ENCODE data around the gene SLC6A2. TPM values are rescaled to one million over a fixed set of nuclear protein-coding genes. Genes with fewer than 3 reads are reported as not detected.

The SLC6A2 gene
- total RNA-seq, 3 donors from 2014 or later, result 0.09 to 0.19 TPM; not detected in 1

GRCh38 chr16:55647798-55648197, 8.0 kb upstream of the SLC6A2 start:
- H3K9me3 ChIP-seq, result no peaks in the 10 kb centered on the region
- intact Hi-C loops (cut with DNase I, micrococcal nuclease), result no loop called here
- DNase-seq, result no peak
- H3K4me1 ChIP-seq (ENCODE audit: low read depth), result no peaks in the 10 kb centered on the region
- TF ChIP-seq CTCF (IDR thresholded peaks at IDR 0.05), result no peak
- no peaks in the 10 kb centered on the region for H3K36me3 ChIP-seq (ENCODE audit: low read depth)
- no peak overlapping the region for H3K4me3 ChIP-seq
- no peak for ATAC-seq

- Histone ChIP-seq H3K9me3 (no peaks in the 10 kb centered on the region), H3K4me3 (no peak overlapping the region), H3K4me1 (ENCODE audit: low read depth) (no peaks in the 10 kb centered on the region), H3K36me3 (ENCODE audit: low read depth) (no peaks in the 10 kb centered on the region)
- intact Hi-C loops (cut with DNase I, micrococcal nuclease), result no loop called here
- DNase-seq (no peak), ATAC-seq (no peak)
- no peak for TF ChIP-seq CTCF (IDR thresholded peaks at IDR 0.05)
These were observed 3.7 kb upstream of the SLC6A2 start for GRCh38 chr16:55651841-55652824.

- DNase-seq, result no peak
- H3K36me3 ChIP-seq (ENCODE audit: low read depth), result no peaks in the 10 kb centered on the region
- H3K4me3 ChIP-seq, result no peak overlapping the region
- H3K4me1 ChIP-seq (ENCODE audit: low read depth), result no peaks in the 10 kb centered on the region
- no peaks in the 10 kb centered on the region for H3K9me3 ChIP-seq
- no peak for ATAC-seq
- intact Hi-C loops (cut with DNase I, micrococcal nuclease), result no loop called here
- no peak for TF ChIP-seq CTCF (IDR thresholded peaks at IDR 0.05)
These were observed 2.7 kb upstream of the SLC6A2 start for GRCh38 chr16:55653106-55653505.

- TF ChIP-seq CTCF (IDR thresholded peaks at IDR 0.05), result no peak
- intact Hi-C loops (cut with DNase I, micrococcal nuclease), result no loop called here
- H3K4me1 ChIP-seq (ENCODE audit: low read depth), result no peaks in the 10 kb centered on the region
- no peaks in the 10 kb centered on the region for H3K9me3 ChIP-seq
- H3K4me3 ChIP-seq, result no peak overlapping the region
- no peaks in the 10 kb centered on the region for H3K36me3 ChIP-seq (ENCODE audit: low read depth)
- ATAC-seq, result no peak
- no peak for DNase-seq
These were observed 349 bp upstream of the SLC6A2 start for GRCh38 chr16:55655381-55655896.

- H3K4me3 ChIP-seq, result no peak overlapping the region
- no peak for ATAC-seq
These were observed 904 bp downstream of the SLC6A2 start for GRCh38 chr16:55656691-55657092.

More at GRCh38 chr16:55656691-55657092, 904 bp downstream of the SLC6A2 start:
- Histone ChIP-seq H3K4me1 (ENCODE audit: low read depth) (no peaks in the 10 kb centered on the region), H3K9me3 (no peaks in the 10 kb centered on the region), H3K36me3 (ENCODE audit: low read depth) (no peaks in the 10 kb centered on the region)
- no peak for DNase-seq
- intact Hi-C loops (cut with DNase I, micrococcal nuclease), result no loop called here
- no peak for TF ChIP-seq CTCF (IDR thresholded peaks at IDR 0.05)
